Panc1 (cell line): ENCODE measurements around the gene ALDH3A1. TPM values are rescaled to one million over a fixed set of nuclear protein-coding genes. Genes with fewer than 3 reads are reported as not detected.

Source experiments
- ATAC-seq: fragments of 200-7000 bp; cut with Tn5 transposase; 2 replicates; pipeline ENCODE4 v1.9.1; 2020; ENCODE audit warnings: mild to moderate bottlenecking, moderate library complexity
- BruUV-seq: library from RNA; stranded (reverse); fragments of 400-500 nt; replicated peaks from 2 replicates; lab custom pipeline; 2021; lab: Mats Ljungman, UMichigan
- CTCF ChIA-PET: fragments of 300-600 bp; sonication (Branson Sonifier 250); formaldehyde crosslinking; loops from one replicate; lab custom pipeline; 2022; ENCODE audit warnings: antibody characterized with exemption; lab: Charles Lee
- POLR2A ChIA-PET: fragments of 300-600 bp; sonication (Branson Sonifier 250); formaldehyde crosslinking; loops from one replicate; lab custom pipeline; 2022; ENCODE audit warnings: antibody characterized with exemption; lab: Charles Lee
- DNase-seq: peaks from one replicate; pipeline ENCODE4 v3.0.0-alpha.2; 2010; ENCODE audit warnings: low read depth, low spot score
- H3K27ac ChIP-seq: 2 replicates; pipeline ENCODE4 v1.5.1; 2011; ENCODE audit warnings: mild to moderate bottlenecking, low read length, inconsistent platforms
- H3K27me3 ChIP-seq: fragments of 200-500 bp; sonication (Bioruptor generic); 2 replicates; pipeline ENCODE4 v1.6.0; 2014; ENCODE audit warnings: low read length, inconsistent platforms; ENCODE audit not compliant: control insufficient read depth, insufficient read depth
- H3K36me3 ChIP-seq: fragments of 200-500 bp; sonication (Bioruptor generic); 2 replicates; pipeline ENCODE4 v1.5.1; 2014; ENCODE audit warnings: inconsistent platforms, mild to moderate bottlenecking, low read length, moderate library complexity; ENCODE audit not compliant: control insufficient read depth, insufficient read depth
- H3K4me1 ChIP-seq: 2 replicates; pipeline ENCODE4 v1.5.1; 2011; ENCODE audit warnings: inconsistent platforms, mild to moderate bottlenecking, low read length, moderate library complexity; ENCODE audit not compliant: control insufficient read depth, insufficient read depth
- H3K4me3 ChIP-seq, 2 experiments: 2 replicates each; pipeline ENCODE4 v1.5.1; 2011 to 2012; ENCODE audit warnings: low read depth in 2 of 2, low read length in 2 of 2, mild to moderate bottlenecking in 2 of 2, inconsistent platforms in 1 of 2, moderate library complexity in 1 of 2
- H3K9me3 ChIP-seq: fragments of 200-500 bp; sonication (Bioruptor generic); 2 replicates; pipeline ENCODE4 v1.5.1; 2014; ENCODE audit warnings: low read depth, mild to moderate bottlenecking, inconsistent platforms, low read length, moderate library complexity; ENCODE audit not compliant: control insufficient read depth, insufficient read depth
- CTCF ChIP-seq: fragments of 450-650 bp; IDR thresholded peaks from 2 replicates; pipeline ENCODE4 v1.5.1; 2017; ENCODE audit warnings: mild to moderate bottlenecking
- POLR2AphosphoS5 ChIP-seq: IDR thresholded peaks from 2 replicates; pipeline ENCODE4 v1.6.1; 2012; ENCODE audit warnings: mild to moderate bottlenecking, low read depth, low read length, moderate library complexity
- REST ChIP-seq, 2 experiments: IDR thresholded peaks; 2 replicates each; pipeline ENCODE4 v1.6.1; 2011 to 2012; ENCODE audit warnings: low read depth in 2 of 2, control low read depth in 1 of 2, low read length in 1 of 2, mild to moderate bottlenecking in 1 of 2, moderate library complexity in 1 of 2; ENCODE audit not compliant: insufficient read depth in 1 of 2
- SIN3A ChIP-seq: IDR thresholded peaks from 2 replicates; pipeline ENCODE4 v1.6.1; 2012; ENCODE audit warnings: low read depth, mild to moderate bottlenecking, low read length, moderate library complexity, borderline replicate concordance; ENCODE audit not compliant: insufficient read depth
- TCF7L2 ChIP-seq: IDR thresholded peaks from 2 replicates; pipeline ENCODE4 v1.6.1; 2011; ENCODE audit warnings: mild to moderate bottlenecking, low read depth, low read length, inconsistent platforms
- in situ Hi-C: cut with HindIII; loops from 2 replicates; pipeline ENCODE4 v1.10.0; 2016; ENCODE audit warnings: low sequenced_read_pairs, low pct_unique_long_range_greater_than_20kb
- intact Hi-C: fragments of 100-400 bp; cut with micrococcal nuclease; formaldehyde crosslinking; loops from one replicate; pipeline ENCODE4 v1.10.0; 2022; ENCODE audit not compliant: unreplicated experiment
- total RNA-seq: library from RNA; stranded (reverse); gene quantifications from one replicate; pipeline ENCODE4 v1.2.1, GENCODE V29; 2021; ENCODE audit not compliant: unreplicated experiment

Gene ALDH3A1
- total RNA-seq, 1 experiment from 2014 or later, result 0.21 TPM

GRCh38 chr17:19787733-19788357, 39.7 kb upstream of the ALDH3A1 start:
- H3K9me3 ChIP-seq, result no peaks in the 10 kb centered on the region
- ATAC-seq (no peak), DNase-seq (no peak)
- H3K27ac ChIP-seq, result no peak overlapping the region
- H3K4me1 ChIP-seq, result no peaks in the 10 kb centered on the region
- no TSS peak for BruUV-seq
- intact Hi-C loops (no loop called here), in situ Hi-C loops (no loop called here)
- ChIA-PET POLR2A (no interaction called here), CTCF (no interaction called here)
- H3K27me3 ChIP-seq, result no peaks in the 10 kb centered on the region
- no peak overlapping the region for H3K4me3 ChIP-seq
- no peaks in the 10 kb centered on the region for H3K36me3 ChIP-seq
- TF ChIP-seq REST (IDR thresholded peaks at IDR 0.05; ENCODE audit: insufficient read depth in 1 of 2, low read depth in 2 of 2, low read length in 1 of 2), result no peak
- no peak for TF ChIP-seq TCF7L2
- no peak for TF ChIP-seq CTCF
- no peak for TF ChIP-seq SIN3A
- no peak for TF ChIP-seq POLR2AphosphoS5

GRCh38 chr17:19785854-19786253, 37.8 kb upstream of the ALDH3A1 start:
- no peak overlapping the region for H3K27ac ChIP-seq
- BruUV-seq, result no TSS peak
- no peaks in the 10 kb centered on the region; the same call in 1 of the 2 replicates for H3K36me3 ChIP-seq
- intact Hi-C loops, result no loop called here
- no peaks in the 10 kb centered on the region for H3K9me3 ChIP-seq
- no peak overlapping the region for H3K4me3 ChIP-seq
- DNase-seq (no peak), ATAC-seq (no peak)
- H3K27me3 ChIP-seq, result no peaks in the 10 kb centered on the region
- in situ Hi-C loops, result no loop called here
- ChIA-PET CTCF (no interaction called here), POLR2A (no interaction called here)
- no peaks in the 10 kb centered on the region for H3K4me1 ChIP-seq
- no peak for TF ChIP-seq REST (IDR thresholded peaks at IDR 0.05; ENCODE audit: insufficient read depth in 1 of 2, low read depth in 2 of 2, low read length in 1 of 2)
- no peak for TF ChIP-seq TCF7L2
- TF ChIP-seq POLR2AphosphoS5, result no peak
- TF ChIP-seq SIN3A, result no peak
- TF ChIP-seq CTCF, result no peak
